ENCODE data around the gene ELN.
"Not testable (repeated sequence)": the region's sequence is repeated elsewhere in the genome, so short reads cannot be mapped to it uniquely, and the experiment has no call there.

ELN gene

DNA sequence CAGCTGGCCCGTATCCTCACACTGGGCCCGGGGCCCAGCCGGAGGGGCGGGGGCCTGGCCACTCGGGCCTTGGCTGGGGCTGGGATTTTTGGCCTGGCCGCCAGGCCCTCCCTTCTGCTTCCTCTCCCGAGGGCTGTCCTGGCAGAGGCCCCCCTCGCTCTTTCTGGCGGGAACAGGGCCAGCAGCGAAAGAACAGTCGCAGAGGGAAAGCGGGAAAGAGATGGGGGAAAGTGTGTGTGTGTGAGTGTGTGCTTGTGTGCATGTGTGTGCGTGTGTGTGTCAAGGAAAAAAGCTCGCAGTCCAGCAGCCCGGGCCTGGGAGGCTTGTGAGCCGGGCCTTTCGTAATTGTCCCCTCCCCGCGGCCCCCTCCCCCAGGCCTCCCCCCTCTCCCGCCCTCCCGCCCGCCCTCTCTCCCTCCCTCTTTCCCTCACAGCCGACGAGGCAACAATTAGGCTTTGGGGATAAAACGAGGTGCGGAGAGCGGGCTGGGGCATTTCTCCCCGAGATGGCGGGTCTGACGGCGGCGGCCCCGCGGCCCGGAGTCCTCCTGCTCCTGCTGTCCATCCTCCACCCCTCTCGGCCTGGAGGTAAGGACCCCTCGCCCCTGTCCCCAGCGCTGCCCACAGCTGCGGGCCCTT lies at the start of gene ELN:
Gene ELN (plus strand): TSS at position 491 of the 638 bp plus-strand sequence. CDS start 15 bp downstream, at position 506.
- no peak for DNase-seq

DNA sequence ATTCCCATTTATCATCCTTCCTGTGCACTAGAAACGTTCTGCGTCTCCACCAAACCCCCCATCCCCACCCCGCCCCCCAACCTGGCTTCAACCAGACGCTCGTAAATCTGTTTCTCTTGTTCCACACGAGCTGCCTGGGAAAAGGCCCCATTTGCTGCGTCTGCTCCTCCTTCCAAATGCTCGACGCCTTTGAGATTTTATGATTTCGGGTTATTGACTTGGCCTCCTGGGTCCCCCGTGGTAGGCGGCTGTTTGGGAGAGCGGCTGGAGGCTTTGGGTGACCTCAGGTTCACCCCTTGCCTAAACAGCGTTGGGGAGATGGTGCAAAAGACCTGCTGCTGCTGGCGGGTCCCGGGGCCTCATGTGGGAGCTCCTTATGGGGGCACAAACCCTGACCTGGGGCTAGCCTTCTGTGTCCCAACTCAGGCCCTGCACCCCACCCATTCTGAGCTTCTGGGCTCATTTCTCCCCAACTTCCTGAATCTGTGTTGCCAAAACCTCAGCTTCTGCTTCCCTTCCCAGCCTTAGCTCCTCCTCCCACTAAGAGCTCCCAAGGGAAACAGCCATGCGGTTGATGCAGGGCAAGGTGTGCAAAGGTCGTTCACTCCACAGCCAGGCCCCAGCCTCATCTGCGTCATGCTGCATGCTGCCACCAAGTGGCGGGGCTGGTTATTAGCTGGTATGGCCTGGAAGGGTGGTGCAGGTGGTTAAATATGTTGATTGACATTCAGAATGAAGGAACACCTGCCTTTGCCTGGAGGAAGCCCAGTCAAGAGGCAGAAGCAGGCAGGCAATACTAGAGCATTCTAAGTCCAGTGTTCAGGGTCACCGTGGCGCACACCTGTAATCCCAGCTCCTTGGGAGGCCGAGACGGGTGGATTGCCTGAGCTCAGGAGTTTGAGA lies 49.1 kb upstream of the ELN start:
- DNase-seq = peak; percentile 53 to 75

GRCh38 chr7:73979656-73980055 lies 48.3 kb upstream of the ELN start:
- not testable (repeated sequence) for DNase-seq

GRCh38 chr7:73980206-73980605 lies 47.8 kb upstream of the ELN start:
- DNase-seq = no peak

- no peak for DNase-seq
Measured at GRCh38 chr7:73981933-73982332, 46.0 kb upstream of the ELN start.

DNA sequence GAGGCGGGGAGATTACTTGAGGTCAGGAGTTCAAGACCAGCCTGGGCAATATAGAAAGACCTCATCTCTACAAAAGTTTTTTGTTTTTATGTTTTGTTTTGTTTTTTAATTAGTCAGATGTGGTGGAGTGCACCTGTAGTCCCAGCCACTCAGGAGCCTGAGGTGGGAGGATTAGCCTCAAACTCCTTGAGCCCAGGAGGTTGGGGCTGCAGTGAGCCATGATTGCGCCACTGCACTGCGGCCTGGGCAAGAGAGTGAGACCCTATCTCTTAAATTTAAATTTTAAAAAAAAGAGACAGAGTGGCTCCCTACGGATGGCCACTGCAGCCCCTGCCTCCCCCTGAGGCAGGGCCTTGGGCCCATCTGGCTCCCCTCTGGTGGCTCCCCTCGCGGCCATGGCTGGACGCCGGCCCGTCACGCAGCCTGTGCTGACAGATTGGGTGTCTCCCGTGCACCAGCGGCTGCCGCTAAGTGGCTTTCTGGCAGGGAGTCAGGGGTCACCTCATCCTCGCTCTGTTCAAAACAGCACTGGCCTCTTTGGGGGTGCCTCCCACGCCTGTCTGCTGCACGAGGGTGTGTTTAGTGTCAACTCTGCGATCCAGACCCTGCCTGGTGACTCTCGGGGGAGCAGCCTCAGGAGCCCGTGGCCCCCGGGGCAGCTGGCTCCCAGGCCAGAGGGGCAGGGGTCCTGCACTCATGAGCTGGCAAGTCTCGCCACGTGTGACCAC lies 44.4 kb upstream of the ELN start:
- DNase-seq = no peak

- no peak for DNase-seq
Measured at GRCh38 chr7:73984481-73985205, 43.3 kb upstream of the ELN start.

- no peak for DNase-seq
Measured at GRCh38 chr7:73985737-73986141, 42.2 kb upstream of the ELN start.

GRCh38 chr7:73986158-73986631 lies 41.8 kb upstream of the ELN start:
- no peak for DNase-seq

- no peak for DNase-seq
Measured at GRCh38 chr7:73987298-73987697, 40.7 kb upstream of the ELN start.

GRCh38 chr7:73988197-73988596 lies 39.8 kb upstream of the ELN start:
- DNase-seq = no peak

DNA sequence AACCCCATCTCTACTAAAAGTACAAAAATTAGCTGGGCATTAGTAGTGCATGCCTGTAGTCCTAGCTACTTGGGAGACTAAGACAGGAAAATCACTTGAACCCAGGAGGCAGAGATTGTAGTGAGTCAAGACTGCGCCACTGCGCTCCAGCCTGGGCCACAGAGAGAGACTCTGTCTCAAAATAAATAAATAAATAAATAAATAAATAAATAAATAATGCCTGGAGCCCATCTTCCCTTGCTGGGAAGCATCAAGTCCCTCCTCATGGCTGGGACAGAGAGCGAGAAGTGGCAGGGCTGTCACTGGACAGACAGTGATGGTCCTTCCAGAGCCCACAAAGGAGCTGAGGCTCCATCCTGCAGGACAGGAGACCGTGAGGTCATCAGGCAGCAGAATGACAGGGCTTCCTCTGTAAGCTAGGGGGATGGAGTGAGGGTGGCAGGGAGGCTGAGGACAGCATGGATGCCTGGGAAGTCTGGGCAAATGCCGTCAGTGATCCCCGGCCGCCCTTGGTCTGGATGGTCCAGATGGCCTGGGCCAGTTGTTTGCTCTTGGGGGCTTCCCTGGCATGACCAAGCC lies 36.4 kb upstream of the ELN start:
- no peak for DNase-seq

GRCh38 chr7:73992101-73992562 lies 35.8 kb upstream of the ELN start:
- DNase-seq = no peak

DNA sequence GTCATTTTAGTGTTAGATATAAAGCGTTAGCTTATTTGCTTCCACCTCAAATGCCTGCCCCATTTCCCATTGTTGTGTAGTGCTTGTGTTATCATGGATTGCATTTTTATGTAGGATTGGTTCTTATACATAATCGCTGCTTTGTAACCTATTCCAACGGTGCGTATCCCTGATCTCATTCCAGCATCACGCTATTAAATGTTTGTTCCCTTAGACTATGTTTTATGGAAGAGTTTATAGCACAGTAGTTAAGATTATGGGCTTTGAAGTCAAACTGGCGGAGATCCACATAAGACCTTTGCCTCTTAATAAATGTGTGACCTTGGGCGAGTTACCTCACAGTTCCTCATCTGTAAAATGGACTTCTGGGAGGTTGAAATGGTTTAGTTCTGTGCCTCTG lies 34.0 kb upstream of the ELN start:
- DNase-seq = no peak

GRCh38 chr7:73994761-73995160 lies 33.2 kb upstream of the ELN start:
- DNase-seq = no peak

- DNase-seq = no peak
Measured at GRCh38 chr7:73995330-73995729, 32.6 kb upstream of the ELN start.

- DNase-seq = no peak
Measured at GRCh38 chr7:73995821-73996511, 32.0 kb upstream of the ELN start.

DNA sequence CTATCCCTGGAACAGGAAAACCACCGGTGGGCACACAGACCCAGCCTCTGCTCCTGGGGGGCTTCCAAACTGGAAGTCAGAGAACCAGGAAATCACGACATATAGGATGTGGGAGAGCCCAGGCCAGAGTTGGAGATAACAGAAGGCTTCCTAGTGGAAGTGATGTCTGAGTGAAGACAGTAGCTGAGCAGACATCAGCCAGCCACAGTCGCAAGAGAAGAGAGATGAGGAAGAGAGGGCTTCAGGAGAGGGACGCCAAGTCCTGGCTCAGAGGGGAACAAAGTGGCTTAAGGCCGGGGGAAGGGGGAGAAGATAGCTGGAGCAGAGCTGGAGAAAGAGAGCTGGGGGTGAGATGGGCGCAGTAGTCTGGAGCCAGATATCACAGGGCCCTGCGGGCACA lies 30.9 kb upstream of the ELN start:
- DNase-seq = no peak

- no peak for DNase-seq
Measured at GRCh38 chr7:73999664-74000435, 28.1 kb upstream of the ELN start.

DNA sequence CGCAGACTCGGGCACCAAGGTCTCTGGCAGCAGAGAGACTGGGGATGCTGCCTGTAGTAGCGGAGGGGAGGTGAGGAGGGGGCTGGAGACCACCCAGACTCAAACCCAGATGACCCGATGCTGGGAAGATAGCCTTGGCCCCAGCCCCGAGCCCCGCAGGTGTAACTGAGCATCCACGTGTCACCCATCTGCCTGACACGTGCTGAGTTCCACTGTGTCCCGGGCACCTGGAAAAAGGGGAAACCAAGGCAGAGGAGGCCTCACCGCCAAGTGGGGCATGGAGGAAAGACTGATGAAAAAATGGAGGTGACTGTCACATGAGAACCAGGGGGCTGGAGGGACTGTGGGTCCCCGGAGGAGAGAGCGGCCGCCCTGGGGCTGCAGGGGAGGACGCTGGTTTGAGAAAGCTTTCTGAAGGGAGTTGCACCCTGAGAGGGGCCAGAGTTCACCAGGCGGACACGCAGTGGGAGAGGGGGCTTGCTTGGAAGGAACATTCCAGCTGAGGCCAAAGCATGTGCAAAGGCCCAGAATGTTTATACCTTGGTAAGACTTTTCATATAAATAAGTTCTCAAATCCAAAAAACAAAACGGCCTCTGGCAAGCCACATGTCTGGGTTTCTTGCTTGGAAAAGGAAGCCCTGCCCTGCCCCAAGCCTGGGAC lies 27.4 kb upstream of the ELN start:
- DNase-seq = no peak
